Retinal pigment epithelial cell (primary cell): ENCODE measurements around the gene PVRIG.
"Not testable (repeated sequence)": the region's sequence is repeated elsewhere in the genome, so short reads cannot be mapped to it uniquely, and the experiment has no call there.

Source experiments
- DNase-seq: peaks from one replicate; pipeline ENCODE4 v3.0.0-alpha.2; 2010; ENCODE audit warnings: low read depth
- H3K4me3 ChIP-seq: 2 replicates; pipeline ENCODE4 v1.5.1; 2011; ENCODE audit warnings: mild to moderate bottlenecking, low read length, control low read depth, moderate library complexity
- TF ChIP-seq, protein P1 (sequence below): conservative IDR thresholded peaks from 2 replicates; pipeline ENCODE4 v1.5.1; 2011; ENCODE audit warnings: low read depth, low read length, control low read depth, inconsistent platforms

PVRIG gene

GRCh38 chr7:100208911-100209408 lies 10.8 kb upstream of the PVRIG start:
- TF ChIP-seq, protein P1, sequence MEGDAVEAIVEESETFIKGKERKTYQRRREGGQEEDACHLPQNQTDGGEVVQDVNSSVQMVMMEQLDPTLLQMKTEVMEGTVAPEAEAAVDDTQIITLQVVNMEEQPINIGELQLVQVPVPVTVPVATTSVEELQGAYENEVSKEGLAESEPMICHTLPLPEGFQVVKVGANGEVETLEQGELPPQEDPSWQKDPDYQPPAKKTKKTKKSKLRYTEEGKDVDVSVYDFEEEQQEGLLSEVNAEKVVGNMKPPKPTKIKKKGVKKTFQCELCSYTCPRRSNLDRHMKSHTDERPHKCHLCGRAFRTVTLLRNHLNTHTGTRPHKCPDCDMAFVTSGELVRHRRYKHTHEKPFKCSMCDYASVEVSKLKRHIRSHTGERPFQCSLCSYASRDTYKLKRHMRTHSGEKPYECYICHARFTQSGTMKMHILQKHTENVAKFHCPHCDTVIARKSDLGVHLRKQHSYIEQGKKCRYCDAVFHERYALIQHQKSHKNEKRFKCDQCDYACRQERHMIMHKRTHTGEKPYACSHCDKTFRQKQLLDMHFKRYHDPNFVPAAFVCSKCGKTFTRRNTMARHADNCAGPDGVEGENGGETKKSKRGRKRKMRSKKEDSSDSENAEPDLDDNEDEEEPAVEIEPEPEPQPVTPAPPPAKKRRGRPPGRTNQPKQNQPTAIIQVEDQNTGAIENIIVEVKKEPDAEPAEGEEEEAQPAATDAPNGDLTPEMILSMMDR: no peak
- no peak overlapping the region for H3K4me3 ChIP-seq
- DNase-seq: no peak

DNA sequence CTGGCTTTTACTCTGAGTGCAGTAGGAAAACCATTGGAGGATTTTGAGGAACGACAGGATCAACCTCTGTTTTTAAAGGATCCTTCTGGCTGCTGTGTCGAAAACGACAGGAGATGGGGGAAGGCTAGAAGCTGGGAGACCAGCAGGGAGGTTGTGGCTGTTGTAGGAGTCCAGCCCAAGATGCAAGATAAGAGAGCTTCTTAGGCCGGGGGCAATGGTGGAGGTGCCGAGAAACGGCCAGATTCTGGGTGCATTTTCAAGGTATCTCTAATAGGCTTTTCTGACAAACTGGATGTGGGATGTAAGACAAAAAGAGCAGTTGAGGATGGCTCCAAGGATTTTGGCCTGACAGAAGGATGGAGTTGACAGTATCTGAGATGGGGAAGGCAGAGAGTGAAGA lies 10.3 kb upstream of the PVRIG start:
- no peak for DNase-seq
- TF ChIP-seq, protein P1: no peak
- no peak overlapping the region for H3K4me3 ChIP-seq

DNA sequence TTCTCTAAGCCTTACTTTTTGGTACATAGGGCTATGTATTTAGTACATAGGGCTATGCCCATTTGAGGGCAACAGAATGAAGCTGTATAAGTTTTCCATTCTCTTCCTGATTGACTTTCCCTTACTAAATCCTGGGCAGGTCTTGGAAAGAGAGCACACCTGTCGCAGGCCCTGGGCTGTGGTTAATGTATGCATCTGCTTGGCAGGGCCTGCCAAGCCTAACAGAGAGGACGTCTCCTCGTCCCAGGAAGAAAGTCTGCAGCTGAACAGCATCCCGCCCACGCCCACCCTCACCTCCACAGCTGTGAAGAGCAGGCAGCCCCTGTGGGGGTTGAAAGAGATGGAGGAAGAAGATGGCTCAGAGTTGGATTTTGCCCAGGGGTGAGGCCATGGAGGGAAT lies 8.9 kb upstream of the PVRIG start:
- no peak overlapping the region for H3K4me3 ChIP-seq
- DNase-seq: no peak
- TF ChIP-seq, protein P1: no peak

GRCh38 chr7:100211342-100211780 lies 8.4 kb upstream of the PVRIG start:
- DNase-seq: no peak
- H3K4me3 ChIP-seq: no peak overlapping the region
- TF ChIP-seq, protein P1: no peak

DNA sequence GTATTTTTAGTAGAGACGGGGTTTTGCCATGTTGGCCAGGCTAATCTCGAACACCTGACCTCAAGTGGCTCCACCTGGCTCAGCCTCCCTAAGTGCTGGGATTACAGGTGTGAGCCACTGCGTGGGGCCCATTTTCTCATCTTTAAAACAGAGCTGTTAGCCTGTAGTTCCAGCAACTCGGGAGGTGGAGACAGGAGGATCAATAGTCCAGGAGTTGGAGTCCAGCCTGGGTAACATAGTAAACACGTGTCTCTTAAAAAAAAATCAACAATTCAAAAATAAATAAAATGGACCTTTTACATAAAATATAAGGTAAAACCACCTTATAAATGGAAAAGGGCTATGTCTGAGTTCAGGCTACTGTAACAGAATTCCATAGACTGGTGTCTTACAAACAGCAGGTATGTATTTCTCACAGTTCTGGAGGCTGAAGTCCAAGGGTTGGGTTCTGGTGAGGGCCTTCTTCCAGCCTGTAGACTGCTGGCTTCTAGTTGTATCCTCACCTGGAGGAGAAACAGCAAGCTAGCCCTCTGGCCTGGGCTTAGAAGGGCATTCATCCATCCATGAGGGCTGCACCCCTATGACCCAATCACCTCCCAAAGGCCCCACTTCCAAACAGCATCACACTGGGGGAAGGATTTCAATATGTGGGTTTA lies 7.0 kb upstream of the PVRIG start:
- TF ChIP-seq, protein P1: no peak
- no peak for DNase-seq
- no peak overlapping the region for H3K4me3 ChIP-seq

- no peak for DNase-seq
- TF ChIP-seq, protein P1: no peak
- no peak overlapping the region for H3K4me3 ChIP-seq
Observed at GRCh38 chr7:100213672-100214071, 6.1 kb upstream of the PVRIG start.

DNA sequence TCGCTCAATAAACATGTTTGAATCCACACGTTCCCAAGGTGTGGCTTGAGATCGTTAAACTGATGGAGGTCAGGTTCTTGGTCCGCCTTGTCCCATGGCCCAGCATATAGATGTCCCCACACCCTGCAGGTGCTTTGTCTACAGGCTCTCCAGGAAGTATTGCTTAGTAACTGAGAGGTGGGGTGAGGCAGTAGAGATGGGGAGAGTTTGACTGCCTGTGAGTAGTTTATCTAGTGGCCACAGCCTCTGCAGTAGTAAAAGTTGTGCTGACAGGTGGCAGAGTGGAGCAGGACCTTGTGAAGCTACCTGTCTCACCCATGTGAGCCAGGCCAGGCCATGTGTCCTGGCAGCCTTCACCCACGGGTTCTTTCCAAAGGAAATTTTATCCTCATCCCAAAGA lies 5.4 kb upstream of the PVRIG start:
- not testable (repeated sequence) for DNase-seq, H3K4me3 ChIP-seq
